Kidney glomerular epithelial cell (primary cell): ENCODE measurements around the gene GMPPB.
"Not testable (repeated sequence)": the region's sequence is repeated elsewhere in the genome, so short reads cannot be mapped to it uniquely, and the experiment has no call there.

Experiments
- DNase-seq: peaks from one replicate; lab custom pipeline; 2025; lab: John Stamatoyannopoulos, UW

Gene GMPPB

DNA sequence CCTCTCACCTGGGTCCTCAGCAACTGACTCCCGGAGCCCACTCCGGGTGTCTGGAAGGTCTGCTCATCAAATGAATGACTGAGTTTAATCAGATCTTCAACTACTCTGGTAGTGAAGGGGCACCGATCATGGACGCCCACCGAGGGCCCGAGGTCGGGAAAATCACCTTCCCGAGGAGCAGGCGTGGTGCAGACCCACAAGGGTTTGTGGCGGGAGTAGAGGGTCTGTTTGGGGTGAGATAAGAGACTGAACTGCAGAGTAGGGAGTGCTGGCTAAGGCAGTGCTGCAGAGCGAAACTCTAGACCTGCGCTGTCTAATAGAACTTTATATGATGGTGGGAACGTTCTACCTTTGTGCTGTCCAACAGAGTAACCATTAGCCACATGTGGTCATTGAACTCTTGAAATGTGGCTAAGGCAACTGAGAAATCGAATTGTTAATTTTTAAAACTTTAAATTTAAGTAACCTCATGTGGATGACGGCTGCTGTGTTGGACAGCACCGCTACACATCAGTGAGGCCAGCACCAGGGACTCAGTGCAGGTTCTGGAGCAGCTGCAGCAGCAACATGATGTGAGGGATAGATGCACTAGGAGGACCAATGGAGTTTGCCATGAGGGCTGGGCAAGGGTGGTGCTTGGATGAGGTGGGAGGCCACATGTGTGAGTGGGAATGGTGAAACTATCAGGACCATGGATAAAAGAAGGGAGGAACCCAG is 33.7 kb downstream of the GMPPB start:
- not testable (repeated sequence) for DNase-seq

DNA sequence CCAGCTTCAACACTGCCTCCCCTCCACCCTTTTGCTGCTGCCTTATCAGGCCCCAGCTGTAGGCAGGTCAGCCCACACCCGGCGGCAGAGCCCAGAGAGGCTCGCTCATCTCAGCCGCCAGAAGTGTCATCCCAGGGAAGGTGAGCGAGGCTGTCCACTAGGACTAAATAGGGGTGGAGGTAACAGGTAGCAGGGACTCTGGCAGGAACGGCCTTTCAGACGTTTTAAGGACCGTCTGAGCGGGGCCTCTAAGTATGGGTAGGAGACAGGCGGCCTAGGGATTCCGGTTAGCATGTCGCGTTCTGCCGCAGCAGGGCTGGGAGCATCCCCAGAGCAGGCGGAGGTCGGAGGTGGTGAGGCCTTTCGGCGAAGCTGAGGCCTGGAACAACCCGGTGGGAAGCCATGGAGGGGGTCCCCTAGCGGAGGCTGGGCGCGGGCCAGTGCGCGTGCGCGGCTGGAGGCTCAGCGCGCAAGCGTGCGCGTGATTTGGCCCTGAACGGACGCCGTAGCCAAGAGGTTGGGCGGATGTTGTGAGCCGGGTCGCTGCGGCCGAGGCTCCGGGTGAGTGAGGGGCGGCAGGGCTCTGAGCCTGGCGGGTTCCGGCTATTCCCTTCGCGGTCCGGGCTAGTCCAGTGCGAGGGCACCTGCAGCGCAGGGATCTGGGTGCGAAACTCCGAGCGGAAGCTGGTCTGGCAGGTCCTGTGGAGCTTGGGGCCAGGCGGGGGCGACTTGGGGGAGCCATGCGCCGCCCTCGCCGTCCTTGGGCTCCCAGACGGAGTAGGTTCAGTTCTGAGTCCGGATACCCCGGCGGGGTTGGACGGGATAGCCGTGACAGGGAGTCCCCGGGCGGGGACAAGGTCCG is 34.5 kb downstream of the GMPPB start, which contains the start of the genes MST1 and RNF123:
TSS of gene MST1 (minus strand) at position 429 of the 862 bp plus-strand sequence. CDS start 783 bp downstream, outside the sequence.
TSS of gene RNF123 (plus strand) at position 512 of the 862 bp plus-strand sequence. CDS start 1,609 bp downstream, outside the sequence.
- no peak for DNase-seq

DNA sequence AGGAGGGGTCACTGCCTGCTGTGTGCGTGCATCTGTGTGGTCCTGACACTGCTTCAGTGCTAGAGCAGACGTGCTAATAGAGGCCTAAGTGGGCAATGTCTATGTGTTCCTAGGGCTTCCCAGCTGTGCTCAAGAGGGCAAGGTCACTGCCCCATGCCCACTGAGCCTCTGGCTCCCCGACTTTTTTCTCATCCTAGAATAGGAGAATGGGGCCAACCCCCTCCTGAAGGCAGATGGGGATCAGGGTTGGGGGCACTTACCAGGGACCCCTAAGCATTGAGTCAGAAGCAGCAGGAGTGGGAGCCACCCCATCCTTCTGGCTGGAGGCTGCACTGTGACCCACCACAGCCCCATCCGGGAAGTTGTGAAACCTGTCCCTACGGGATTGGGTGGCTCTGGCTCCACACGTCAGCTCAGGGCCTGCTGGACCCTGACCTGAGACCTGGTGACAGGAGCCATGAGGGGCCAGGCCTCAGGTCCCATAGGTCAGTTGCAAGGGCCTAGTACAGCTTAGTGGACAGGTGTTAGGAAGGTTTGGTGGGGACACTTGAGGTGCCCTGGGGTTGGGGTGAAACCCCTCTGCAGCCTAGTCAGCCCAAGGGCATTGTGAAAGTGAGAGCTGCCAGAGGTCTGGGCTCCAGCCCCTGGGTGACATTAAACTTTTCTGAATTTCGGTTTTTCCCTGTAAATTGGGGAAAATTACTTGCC is 35.3 kb downstream of the GMPPB start:
- DNase-seq, result not testable (repeated sequence)

DNA sequence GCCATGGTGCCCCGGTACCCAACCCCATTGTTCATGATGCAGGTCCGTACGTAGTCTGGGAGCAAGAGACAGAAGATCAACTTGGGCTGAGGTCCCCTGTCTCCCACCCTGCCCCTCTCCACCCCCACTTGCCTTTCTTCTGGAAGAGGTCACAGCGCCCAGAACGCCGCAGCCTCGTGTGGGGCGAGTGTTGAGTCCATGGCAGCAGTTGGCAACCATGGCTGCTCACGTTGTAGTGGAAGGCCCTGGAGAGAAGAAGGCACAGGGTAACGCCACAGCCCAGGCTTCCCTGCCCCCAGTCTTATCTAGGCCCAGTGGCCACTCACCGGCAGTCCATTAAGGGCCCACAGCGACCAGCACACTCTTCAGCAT is 36.3 kb downstream of the GMPPB start:
- not testable (repeated sequence) for DNase-seq

DNA sequence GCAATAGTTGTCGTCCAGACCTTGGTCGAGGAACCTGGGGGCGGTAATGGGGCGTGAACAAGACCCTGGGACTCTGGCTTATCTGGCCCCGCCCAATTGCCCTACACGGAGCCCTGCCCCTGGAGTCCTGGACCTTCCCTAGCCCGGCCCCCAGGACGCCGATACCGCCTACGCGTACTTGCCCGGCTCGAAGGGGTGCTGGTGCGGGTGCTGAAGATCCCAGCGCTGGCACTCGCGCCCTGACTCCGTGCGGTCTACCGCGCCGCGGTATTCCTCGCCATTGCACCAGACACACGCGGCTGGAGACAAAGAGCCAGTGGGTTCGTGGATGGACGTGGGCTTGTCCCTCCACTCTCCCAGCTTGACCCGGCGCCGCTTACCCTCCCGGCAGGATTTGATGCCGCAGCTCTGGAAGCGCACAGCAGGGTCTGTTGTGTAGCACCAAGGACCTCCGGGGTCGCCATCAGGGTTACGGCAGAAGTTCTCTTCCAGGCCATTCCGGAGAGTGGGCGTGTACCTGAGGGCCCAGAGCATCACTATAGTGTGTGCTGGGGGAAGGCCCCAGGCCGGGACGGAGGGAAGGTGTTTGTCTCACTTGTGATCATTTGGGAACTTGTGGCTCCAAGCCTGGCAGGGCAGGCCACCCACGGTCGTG is 36.9 kb downstream of the GMPPB start:
- not testable (repeated sequence) for DNase-seq

DNA sequence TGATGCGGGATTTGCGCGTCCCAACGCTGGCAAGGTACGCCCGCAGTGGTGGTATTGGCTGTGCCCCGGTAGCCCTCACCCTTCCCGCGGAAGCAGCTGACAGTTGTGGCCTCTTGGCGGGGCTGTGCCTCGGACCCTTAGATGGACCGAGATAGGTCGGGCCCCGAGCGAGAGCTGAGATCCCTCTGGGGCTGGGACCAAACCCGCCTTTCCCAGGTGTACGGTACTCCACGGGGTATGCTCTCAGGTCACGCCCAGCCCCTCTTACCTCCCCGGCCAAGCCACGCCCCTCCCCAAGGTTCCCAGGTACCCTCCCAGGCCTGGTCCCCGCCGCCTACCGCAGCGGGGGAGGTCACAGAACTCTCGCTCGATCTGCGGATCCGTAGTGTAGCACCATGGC is 37.4 kb downstream of the GMPPB start:
- not testable (repeated sequence) for DNase-seq

DNA sequence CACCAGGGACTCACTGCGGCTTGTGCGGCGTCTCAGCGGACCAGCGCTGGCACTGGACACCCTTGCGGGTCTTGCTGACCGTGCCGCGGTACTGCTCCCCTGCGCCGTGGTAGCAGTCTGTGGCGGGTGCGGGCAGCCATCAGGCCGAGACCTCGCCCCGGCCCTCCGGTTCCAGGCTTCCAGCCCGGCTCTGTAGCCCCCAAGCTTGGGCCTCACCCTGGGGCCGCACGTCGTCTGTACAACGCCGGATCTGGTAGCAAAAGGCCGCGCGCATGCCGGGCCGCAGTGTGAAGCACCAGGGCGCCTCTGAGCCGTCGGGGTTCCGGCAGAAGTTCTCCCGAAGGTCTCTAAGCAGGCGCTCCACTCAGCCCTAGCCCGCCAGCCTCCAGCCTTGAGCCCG is 37.9 kb downstream of the GMPPB start:
- not testable (repeated sequence) for DNase-seq

DNA sequence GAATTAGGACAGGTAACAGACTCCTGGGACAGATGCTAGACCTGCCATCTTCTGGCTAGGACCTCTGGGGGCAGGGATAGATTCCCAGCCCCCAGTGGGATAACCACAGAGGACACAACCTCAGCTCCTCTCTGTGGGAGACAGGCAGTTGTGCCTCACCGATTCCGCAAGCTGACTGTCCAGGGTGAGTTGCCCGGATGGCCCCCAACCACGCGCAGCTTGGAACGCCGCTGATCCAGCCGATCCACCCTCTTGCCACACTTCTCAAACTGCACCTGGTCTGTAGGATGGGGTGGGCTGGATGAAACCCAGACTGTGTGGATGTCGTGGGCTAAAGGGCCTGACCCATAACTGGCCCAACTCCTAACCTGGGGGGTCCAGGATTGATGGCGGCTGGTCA is 38.6 kb downstream of the GMPPB start:
- DNase-seq, result not testable (repeated sequence)

DNA sequence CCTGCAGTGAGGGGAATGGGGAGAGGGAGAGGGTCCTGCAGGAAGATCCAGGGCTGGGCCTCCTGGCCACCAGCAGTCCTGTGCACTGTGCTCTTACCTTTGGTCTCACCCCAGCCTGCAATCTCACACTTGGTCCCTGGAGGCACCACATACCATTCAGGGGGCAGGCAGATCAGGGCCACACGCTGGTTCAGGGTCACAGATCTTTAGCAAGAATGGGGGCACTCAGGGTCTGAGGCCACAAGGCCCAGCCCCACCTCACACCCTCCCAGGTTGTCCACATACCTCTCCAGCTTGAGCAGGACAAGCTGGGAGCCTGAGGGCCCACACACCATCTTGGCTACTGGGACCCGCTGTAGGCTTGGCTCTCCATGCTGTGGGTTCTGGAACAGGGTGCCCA is 39.3 kb downstream of the GMPPB start:
- not testable (repeated sequence) for DNase-seq

DNA sequence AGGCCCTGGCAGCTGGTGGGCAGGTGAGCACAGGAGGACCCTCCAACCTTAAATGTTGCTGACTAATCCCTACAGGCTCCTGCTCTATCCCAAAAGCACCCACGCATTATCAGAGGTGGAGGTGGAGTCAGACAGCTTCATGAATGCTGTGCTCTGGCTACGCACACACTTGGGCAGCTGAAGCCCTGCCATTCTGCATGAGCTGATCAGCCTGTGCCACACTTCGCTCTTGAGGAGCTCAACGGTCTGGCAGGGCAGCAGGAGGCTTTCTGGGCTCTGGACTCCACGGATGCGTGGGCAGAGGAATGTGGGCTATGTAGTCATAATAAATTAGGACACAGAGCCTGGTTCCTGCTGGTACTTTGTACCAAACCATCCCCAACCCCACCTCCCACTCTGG is 40.6 kb downstream of the GMPPB start:
- no peak for DNase-seq

DNA sequence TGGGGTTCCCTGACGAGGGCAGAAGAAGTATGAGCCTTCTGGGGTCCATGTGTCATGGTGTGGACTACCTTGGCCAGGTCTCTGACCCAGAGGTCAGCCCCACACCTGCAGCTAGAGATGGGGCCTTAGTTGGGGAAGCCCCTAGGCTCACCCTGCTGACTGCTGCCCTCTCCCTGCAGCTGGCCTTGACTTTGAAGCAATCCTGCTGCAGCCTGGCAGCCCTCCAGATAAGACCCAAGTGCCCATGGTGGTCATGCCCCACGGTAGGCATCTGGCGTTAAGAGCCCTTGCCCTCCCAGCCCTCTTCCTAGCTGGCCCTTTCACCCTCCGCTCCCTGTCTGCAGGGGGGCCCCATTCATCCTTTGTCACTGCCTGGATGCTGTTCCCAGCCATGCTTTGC is 42.2 kb downstream of the GMPPB start:
- DNase-seq, result no peak

DNA sequence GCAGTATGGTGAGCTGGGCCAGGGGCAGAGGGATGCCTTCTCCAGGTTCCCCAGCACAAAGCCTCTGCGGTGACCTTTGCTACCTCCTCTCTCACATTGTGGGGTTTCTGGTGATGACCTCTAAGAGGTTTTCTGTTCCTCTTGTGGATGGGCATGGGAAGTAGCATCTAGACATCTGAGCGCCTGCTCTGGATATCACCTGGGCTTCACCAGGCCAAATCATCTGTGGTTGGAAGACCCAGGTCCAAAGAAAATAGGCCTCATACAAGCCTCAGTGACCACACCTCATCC is 42.6 kb downstream of the GMPPB start:
- no peak for DNase-seq

DNA sequence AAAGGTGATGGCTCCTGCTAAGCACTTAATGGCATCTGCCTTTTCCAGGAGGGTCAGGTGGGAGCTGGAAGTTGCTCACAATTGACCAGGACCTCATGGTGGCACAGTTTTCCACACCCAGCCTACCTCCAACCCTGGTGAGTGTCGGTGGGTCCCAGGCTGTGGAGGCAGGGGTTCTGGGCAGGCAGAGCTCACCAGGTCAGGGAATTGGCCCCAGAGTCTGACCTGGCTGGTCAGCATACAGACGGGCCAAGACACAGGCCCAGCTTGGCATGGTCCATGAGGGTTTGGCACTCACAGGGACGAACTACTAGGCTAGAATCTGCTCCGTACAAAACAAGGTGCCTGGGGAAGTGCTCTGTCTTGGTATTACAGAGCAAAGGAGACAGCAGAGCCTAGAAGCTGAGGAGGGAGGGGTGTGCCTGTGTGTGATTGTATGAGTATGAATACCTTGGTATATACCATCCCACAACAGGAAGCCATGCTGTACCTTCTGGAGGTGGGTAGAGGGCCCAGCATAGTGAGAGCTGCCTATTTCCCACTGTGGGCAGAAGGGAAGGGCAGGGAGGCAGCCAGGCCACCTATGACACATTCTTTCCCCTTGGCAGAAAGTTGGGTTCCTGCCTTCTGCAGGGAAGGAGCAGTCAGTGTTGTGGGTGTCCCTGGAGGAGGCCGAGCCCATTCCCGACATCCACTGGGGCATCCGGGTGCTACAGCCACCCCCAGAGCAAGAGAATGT is 43.1 kb downstream of the GMPPB start:
- DNase-seq, result no peak

DNA sequence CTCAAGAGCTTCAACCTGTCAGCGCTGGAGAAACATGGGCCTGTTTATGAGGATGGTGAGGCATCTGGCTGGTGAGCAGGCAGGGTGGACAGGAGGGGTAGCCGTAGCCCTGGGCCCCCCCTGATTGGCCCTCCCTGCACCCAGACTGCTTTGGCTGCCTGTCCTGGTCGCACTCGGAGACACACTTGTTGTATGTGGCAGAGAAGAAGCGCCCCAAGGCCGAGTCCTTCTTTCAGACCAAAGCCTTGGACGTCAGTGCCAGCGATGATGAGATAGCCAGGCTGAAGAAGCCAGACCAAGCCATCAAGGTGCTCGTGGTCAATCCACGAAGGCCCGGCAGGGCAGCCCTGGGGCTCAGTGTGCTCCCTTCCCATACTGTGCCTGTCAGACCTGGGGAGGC is 47.8 kb downstream of the GMPPB start:
- no peak for DNase-seq

DNA sequence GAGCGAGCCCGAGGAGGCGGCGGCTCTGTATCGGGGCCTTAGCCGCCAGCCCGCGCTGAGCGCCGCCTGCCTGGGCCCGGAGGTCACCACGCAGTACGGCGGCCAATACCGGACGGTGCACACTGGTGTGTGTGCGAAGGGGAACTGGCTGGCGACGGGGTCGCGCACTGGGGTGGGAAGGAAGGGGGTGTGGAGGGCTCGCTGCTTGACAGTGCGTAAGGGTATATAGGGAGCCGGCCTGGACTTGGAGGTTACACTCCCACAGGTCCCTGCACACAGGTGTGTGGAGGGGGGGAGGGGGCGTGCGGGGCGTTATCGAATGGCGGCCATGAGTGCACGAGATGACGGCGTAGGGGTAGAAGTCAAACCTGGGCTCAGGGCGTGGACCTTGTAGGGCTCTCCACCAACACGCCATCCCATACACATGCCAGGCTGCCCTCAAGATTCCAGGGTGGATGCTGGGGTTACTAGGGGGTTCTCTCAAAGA is 49.2 kb downstream of the GMPPB start:
- no peak for DNase-seq

DNA sequence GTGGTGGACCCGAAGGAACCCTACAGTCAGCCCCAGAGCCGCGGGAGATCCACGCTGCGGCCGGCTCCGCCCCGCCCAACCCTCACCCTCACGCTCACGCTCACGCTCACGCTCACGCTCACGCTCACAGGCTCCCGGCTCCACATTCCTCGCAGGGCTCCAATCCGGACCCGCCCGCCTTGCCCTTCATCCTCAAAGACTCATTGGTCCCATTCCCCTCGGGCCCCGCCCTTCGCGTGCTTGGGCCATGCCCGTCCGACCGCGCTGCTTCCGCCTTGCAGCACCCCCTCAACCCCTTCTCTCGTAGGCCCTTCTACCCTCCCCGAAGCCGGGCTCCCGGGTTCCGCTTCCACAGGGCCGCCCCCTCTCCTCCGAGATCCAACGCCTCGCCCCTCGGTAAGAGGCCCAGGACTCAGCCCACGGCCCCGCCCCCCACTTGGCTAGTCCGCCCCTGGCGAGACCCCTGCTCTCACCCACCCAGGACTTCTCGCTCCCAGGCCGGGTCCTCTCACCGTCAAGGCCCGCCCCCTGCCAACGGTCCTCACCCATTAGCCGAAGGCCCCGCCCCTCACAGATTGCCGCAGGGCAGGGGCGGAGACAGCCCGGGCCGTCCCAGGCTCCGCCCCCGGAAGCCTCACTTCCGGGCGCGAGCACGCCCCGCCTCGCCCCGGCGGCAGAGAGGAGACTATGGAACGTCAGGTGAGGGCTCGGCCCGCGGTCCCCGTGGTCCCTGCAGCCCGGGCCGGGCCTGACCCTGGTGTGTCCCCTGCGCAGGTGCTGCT is 49.8 kb downstream of the GMPPB start, which contains the start of gene APEH:
TSS of gene APEH (plus strand) at position 637 of the 782 bp plus-strand sequence. CDS start at position 688, 51 bp downstream.
- no peak for DNase-seq

DNA sequence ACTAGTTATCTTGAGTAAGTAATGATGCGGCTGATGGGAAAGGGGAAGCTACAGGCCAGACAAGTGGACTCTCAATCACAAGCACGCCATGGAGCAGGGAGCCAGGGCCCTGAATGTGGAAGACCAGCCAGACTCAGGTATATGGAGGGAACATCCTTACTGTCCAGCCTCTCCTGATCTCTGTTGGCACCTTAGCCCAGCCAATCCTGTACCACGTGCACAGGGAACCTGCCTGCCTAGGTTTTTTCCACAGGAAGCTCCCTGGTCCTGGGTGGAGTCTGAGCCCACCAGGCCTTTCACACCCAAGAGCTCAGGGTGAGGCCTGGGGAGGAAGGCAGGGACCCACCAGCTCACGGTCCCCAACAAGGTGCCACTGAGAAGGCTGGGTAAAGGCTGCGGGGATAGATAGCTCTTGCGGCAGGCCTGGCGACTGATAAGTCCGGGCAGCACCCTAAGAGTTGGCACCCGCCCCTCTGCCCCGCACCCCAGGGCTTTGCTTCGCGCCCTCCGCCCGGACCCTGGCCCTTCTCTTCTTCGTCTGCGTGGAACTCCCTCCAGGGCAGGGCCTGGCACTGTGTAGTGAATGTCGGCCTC is 50.5 kb downstream of the GMPPB start:
- no peak for DNase-seq

DNA sequence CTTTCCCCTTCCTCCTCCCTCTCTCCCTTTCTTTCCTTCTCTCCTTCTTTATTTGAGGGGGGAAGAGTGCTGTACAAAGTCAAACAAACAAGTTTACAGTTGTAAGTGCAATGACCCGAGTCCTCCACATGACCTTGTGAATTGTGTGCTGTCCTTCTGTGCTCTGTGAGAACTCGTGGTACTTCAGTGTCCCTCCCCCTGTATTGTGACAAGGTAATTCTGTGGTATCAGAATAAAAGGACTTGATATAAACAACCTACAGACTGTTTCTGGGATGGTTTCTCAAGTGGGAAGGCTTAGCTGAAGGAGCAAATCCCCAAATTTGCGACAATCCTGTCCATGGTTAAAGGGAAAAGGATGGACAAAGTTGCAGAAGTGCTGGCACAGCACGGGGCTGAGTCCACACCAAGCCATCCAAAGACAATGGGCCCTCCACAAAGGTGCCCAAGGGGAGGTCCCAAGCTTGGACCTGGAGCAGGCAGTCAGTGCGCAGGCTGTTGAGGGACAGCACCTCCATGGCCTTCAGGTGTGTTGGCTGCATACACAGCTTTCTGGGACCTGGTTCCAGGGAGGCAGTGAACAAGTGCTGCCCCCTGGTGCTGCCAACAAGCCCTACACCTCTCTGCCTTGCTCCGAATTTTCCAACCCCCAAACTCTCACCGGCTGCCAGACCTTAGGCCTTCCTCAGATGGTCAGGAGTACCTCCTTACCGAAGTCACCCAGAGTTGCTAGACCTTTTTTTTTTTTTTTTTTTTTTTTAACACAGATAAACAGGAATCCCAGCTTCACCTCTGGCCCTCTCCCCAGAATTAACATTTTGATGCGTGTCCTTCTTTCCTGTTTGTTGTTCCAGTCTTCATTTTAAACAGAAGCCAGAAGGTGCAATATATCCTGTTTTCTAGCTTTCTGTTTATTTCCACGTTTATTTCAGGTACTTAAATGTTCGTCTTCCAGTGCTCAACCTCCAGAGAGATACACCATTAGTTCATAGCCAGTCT is 52.2 kb downstream of the GMPPB start:
- no peak for DNase-seq

DNA sequence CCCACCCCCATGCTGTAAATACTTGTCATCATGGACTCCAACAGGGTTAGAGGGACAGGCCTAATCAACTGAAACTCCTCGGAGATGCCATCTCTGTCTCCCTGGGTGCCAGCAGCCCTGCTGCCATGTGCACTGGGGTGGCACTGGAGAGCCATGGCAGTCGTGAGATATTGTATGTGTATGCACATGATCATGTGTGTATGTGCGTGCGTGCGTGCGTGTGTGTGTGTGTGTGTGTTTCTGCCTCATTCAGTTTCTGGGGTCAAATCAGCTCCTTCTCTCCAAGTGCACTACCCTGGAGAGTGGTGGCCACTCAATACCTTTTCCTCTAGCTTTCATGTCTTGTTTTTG is 52.8 kb downstream of the GMPPB start:
- DNase-seq, result no peak
